ENCODE measurements around the gene C20orf141. TPM values are rescaled to one million over a fixed set of nuclear protein-coding genes. Genes with fewer than 3 reads are reported as not detected.

The C20orf141 gene
- total RNA-seq, 1 experiment from 2014 or later: not detected

GRCh38 chr20:2812189-2812588, 2.6 kb upstream of the C20orf141 start:
- Histone ChIP-seq H3K9me3 (ENCODE audit: low read depth, low read length, poor library complexity, severe bottlenecking) (peaks cover 17% of the 10 kb centered on the region), H3K36me3 (ENCODE audit: insufficient read depth, low read length, poor library complexity, severe bottlenecking) (no peaks in the 10 kb centered on the region), H3K27me3 (replicated peaks; ENCODE audit: insufficient read depth, low read depth, low read length, poor library complexity) (no peaks in the 10 kb centered on the region), H3K4me1 (ENCODE audit: insufficient read depth, low read length, poor library complexity, severe bottlenecking) (peaks cover 17% of the 10 kb centered on the region), H3K27ac (ENCODE audit: low read depth, low read length, poor library complexity, severe bottlenecking) (no peak overlapping the region), H3K4me3 (ENCODE audit: low read depth, low read length, poor library complexity, severe bottlenecking) (no peak overlapping the region)
- intact Hi-C loops (cut with micrococcal nuclease; ENCODE audit: unreplicated experiment): no loop called here
- POLR2A ChIA-PET (ENCODE audit: low non-redundant PET): no interaction called here
- no peak for TF ChIP-seq EZH2 (IDR thresholded peaks at IDR 0.05; ENCODE audit: borderline replicate concordance, low read depth, low read length, poor library complexity, severe bottlenecking)
- TF ChIP-seq, protein P1, sequence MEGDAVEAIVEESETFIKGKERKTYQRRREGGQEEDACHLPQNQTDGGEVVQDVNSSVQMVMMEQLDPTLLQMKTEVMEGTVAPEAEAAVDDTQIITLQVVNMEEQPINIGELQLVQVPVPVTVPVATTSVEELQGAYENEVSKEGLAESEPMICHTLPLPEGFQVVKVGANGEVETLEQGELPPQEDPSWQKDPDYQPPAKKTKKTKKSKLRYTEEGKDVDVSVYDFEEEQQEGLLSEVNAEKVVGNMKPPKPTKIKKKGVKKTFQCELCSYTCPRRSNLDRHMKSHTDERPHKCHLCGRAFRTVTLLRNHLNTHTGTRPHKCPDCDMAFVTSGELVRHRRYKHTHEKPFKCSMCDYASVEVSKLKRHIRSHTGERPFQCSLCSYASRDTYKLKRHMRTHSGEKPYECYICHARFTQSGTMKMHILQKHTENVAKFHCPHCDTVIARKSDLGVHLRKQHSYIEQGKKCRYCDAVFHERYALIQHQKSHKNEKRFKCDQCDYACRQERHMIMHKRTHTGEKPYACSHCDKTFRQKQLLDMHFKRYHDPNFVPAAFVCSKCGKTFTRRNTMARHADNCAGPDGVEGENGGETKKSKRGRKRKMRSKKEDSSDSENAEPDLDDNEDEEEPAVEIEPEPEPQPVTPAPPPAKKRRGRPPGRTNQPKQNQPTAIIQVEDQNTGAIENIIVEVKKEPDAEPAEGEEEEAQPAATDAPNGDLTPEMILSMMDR (conservative IDR thresholded peaks at IDR 0.05; ENCODE audit: low read depth, low read length): no peak
- BruUV-seq (replicated peaks): no TSS peak
- CTCF ChIA-PET: no interaction called here
- DNase-seq (ENCODE audit: low spot score): no peak

DNA sequence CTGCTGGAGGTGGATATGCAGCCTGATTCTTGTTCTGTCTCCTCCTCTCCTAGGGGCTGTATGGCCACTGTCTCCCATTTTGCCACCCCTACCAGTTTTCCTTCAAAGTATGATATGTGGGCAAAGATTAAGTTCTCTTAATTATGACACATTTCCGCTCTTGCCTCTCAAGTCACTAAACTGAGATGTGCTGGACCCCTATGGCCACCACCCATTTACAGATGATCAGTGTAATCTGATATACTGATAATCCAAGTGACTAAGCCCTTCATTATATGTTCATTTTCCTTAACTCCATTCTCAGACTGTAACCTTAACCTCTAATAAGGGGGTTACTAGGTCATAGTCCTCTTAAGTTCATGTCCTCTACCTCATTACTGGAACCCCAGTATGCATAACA, 711 bp upstream of the C20orf141 start:
- no peak overlapping the region for H3K4me3 ChIP-seq (ENCODE audit: low read depth, low read length, poor library complexity, severe bottlenecking)
- DNase-seq (ENCODE audit: low spot score): peak; percentile 69
- intact Hi-C loops (cut with micrococcal nuclease; ENCODE audit: unreplicated experiment): no loop called here
- no peak for TF ChIP-seq EZH2 (IDR thresholded peaks at IDR 0.05; ENCODE audit: borderline replicate concordance, low read depth, low read length, poor library complexity, severe bottlenecking)
- TF ChIP-seq, protein P1 (conservative IDR thresholded peaks at IDR 0.05; ENCODE audit: low read depth, low read length): no peak
- H3K4me1 ChIP-seq (ENCODE audit: insufficient read depth, low read length, poor library complexity, severe bottlenecking): peaks cover 17% of the 10 kb centered on the region
- no peaks in the 10 kb centered on the region for H3K27me3 ChIP-seq (replicated peaks; ENCODE audit: insufficient read depth, low read depth, low read length, poor library complexity)
- no TSS peak for BruUV-seq (replicated peaks)
- peaks cover 17% of the 10 kb centered on the region for H3K9me3 ChIP-seq (ENCODE audit: low read depth, low read length, poor library complexity, severe bottlenecking)
- peak overlapping the region; percentile 49 for H3K27ac ChIP-seq (ENCODE audit: low read depth, low read length, poor library complexity, severe bottlenecking)
- ChIA-PET POLR2A (ENCODE audit: low non-redundant PET) (no interaction called here), CTCF (no interaction called here)
- H3K36me3 ChIP-seq (ENCODE audit: insufficient read depth, low read length, poor library complexity, severe bottlenecking): no peaks in the 10 kb centered on the region

DNA sequence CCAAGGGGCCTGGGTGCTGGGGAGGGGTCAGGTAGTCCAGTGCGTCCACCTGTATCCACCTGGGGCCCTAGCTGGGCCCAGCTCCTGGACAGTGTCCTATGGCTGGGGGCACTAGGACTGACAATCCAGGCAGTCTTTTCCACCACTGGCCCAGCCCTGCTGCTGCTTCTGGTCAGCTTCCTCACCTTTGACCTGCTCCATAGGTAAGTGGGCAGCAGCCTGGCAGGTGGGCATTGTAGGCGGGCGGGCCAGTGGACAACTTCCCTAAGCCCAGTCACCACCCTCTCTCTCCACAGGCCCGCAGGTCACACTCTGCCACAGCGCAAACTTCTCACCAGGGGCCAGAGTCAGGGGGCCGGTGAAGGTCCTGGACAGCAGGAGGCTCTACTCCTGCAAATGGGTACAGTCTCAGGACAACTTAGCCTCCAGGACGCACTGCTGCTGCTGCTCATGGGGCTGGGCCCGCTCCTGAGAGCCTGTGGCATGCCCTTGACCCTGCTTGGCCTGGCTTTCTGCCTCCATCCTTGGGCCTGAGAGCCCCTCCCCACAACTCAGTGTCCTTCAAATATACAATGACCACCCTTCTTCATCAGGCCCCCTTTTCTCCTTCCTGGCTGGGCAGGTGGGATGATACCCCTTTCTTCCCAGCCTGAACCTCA, 584 bp downstream of the C20orf141 start:
- no TSS peak for BruUV-seq (replicated peaks)
- CTCF ChIA-PET: no interaction called here
- Histone ChIP-seq H3K27ac (ENCODE audit: low read depth, low read length, poor library complexity, severe bottlenecking) (peak overlapping the region; percentile 49), H3K36me3 (ENCODE audit: insufficient read depth, low read length, poor library complexity, severe bottlenecking) (no peaks in the 10 kb centered on the region), H3K4me1 (ENCODE audit: insufficient read depth, low read length, poor library complexity, severe bottlenecking) (peaks cover 21% of the 10 kb centered on the region), H3K4me3 (ENCODE audit: low read depth, low read length, poor library complexity, severe bottlenecking) (no peak overlapping the region), H3K9me3 (ENCODE audit: low read depth, low read length, poor library complexity, severe bottlenecking) (peaks cover 17% of the 10 kb centered on the region), H3K27me3 (replicated peaks; ENCODE audit: insufficient read depth, low read depth, low read length, poor library complexity) (no peaks in the 10 kb centered on the region)
- TF ChIP-seq EZH2 (IDR thresholded peaks at IDR 0.05; ENCODE audit: borderline replicate concordance, low read depth, low read length, poor library complexity, severe bottlenecking): no peak
- TF ChIP-seq, protein P1 (conservative IDR thresholded peaks at IDR 0.05; ENCODE audit: low read depth, low read length): no peak
- no peak for DNase-seq (ENCODE audit: low spot score)
- intact Hi-C loops (cut with micrococcal nuclease; ENCODE audit: unreplicated experiment): no loop called here
- POLR2A ChIA-PET (ENCODE audit: low non-redundant PET): no interaction called here

All from A673 (cell line).